Adipocyte (in vitro differentiated cells): ENCODE measurements around the gene UGT1A5.

Experiments used
- DNase-seq: peaks from one replicate; pipeline ENCODE4 v3.0.0-alpha.2; 2015; ENCODE audit warnings: low read depth
- H3K27me3 ChIP-seq: replicated peaks from 2 replicates; pipeline ENCODE4 v1.7.0; 2013; ENCODE audit warnings: mild to moderate bottlenecking, low read length, moderate library complexity; ENCODE audit not compliant: control insufficient read depth, insufficient read depth
- H3K36me3 ChIP-seq: 2 replicates; pipeline ENCODE4 v1.7.0; 2013; ENCODE audit warnings: low read length, mild to moderate bottlenecking, moderate library complexity; ENCODE audit not compliant: control insufficient read depth, insufficient read depth, severe bottlenecking
- H3K4me1 ChIP-seq: 2 replicates; pipeline ENCODE4 v1.7.0; 2013; ENCODE audit warnings: mild to moderate bottlenecking, low read length, moderate library complexity; ENCODE audit not compliant: control insufficient read depth, insufficient read depth
- H3K4me3 ChIP-seq: 2 replicates; pipeline ENCODE4 v1.7.0; 2013; ENCODE audit warnings: mild to moderate bottlenecking, low read length, moderate library complexity
- H3K9ac ChIP-seq: 2 replicates; pipeline ENCODE4 v1.7.0; 2013; ENCODE audit warnings: mild to moderate bottlenecking, low read length, moderate library complexity
- H3K9me3 ChIP-seq: 2 replicates; pipeline ENCODE4 v1.7.0; 2013; ENCODE audit warnings: mild to moderate bottlenecking, low read length, moderate library complexity; ENCODE audit not compliant: control insufficient read depth

UGT1A5 gene

DNA sequence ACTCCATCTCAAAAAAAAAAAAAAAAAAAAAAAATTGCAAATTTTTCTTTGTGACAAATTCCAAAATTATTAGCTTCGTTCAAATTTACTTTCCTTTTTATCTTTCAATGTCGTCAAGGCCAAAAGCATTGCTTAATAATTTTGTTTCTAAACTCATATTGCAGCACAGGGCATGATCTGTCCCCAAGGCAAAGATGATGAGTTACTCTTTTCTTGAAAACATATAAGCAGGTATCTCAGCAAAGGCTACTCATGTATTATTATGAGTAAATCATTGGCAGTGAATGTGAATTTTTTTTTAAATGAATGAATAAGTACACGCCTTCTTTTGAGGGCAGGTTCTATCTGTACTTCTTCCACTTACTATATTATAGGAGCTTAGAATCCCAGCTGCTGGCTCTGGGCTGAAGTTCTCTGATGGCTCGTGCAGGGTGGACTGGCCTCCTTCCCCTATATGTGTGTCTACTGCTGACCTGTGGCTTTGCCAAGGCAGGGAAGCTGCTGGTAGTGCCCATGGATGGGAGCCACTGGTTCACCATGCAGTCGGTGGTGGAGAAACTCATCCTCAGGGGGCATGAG is 31.1 kb upstream of the UGT1A5 start, which contains the start of gene UGT1A7:
Gene UGT1A7 (plus strand): TSS at position 381 of the 579 bp plus-strand sequence. CDS start 37 bp downstream, at position 418.
- Histone ChIP-seq H3K4me1 (no peaks in the 10 kb centered on the region), H3K36me3 (no peaks in the 10 kb centered on the region), H3K27me3 (peaks cover 5% of the 10 kb centered on the region), H3K9ac (no peak within 1 kb of the TSS), H3K9me3 (no peaks in the 10 kb centered on the region), H3K4me3 (no peak within 1 kb of the TSS)
- no peak for DNase-seq

DNA sequence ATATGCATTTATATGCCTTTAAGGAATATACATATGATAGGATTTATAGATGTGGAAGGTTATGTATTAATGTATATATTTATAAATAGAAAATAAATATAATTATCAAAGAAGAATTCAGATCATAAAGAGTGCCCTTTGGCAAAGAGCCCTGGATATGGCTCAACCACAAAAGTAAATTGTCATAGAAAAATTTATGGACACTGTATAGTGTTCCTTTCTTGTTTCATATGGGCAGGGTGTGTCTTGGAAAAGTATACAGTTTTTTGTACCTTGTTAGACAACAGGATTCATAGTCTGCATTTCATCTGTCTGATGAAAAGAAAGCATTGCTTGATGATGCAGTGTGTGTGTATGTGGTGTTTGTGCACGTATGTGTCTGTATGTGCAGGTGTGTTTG is 28.1 kb upstream of the UGT1A5 start:
- H3K4me1 ChIP-seq: no peaks in the 10 kb centered on the region
- H3K27me3 ChIP-seq: no peaks in the 10 kb centered on the region
- H3K9me3 ChIP-seq: no peaks in the 10 kb centered on the region
- no peak overlapping the region for H3K9ac ChIP-seq
- DNase-seq: no peak
- H3K36me3 ChIP-seq: no peaks in the 10 kb centered on the region
- H3K4me3 ChIP-seq: no peak overlapping the region

DNA sequence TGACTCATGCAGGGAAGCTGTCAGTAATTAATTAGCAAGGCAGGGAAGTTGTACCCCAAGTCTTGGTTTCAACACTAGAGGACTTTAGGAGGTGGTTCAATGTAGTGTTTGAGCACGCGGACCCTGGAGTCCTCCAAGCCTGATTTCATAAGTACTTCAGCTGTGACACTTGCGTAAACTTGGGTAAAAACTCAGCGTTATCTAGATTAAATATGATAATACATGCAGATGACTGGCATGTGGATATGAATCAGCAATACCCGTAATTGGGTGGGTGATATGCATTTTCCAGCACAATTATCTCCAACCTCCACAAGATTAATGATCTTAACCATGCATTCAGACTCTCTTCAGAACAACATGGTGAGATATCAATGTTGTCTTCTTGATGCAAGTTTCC is 25.8 kb upstream of the UGT1A5 start:
- H3K9ac ChIP-seq: no peak overlapping the region
- no peaks in the 10 kb centered on the region for H3K36me3 ChIP-seq
- H3K27me3 ChIP-seq: peaks cover 6% of the 10 kb centered on the region
- no peaks in the 10 kb centered on the region for H3K9me3 ChIP-seq
- peaks cover 6% of the 10 kb centered on the region for H3K4me1 ChIP-seq
- no peak overlapping the region for H3K4me3 ChIP-seq
- DNase-seq: no peak

DNA sequence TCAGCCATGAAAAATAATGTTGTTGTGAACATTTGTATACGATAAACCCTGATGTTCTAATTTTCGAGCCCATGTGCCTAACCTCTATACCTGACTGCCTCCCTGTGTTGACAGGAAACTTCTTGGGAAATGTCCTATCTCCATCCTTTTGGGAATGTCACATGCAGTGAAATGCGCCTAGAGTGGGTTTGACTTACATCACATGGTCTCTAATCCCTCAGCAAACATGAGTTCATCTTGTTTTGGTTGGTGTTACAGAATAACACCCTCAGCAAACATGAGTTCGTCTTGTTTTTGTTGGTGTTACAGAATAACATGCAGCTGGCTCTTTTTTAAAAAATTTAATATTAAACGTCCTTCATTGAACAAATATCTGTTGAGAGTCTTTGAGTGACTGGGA is 24.4 kb upstream of the UGT1A5 start:
- Histone ChIP-seq H3K9me3 (no peaks in the 10 kb centered on the region), H3K4me3 (no peak overlapping the region), H3K9ac (no peak overlapping the region), H3K27me3 (peaks cover 19% of the 10 kb centered on the region), H3K36me3 (no peaks in the 10 kb centered on the region), H3K4me1 (peaks cover 6% of the 10 kb centered on the region)
- no peak for DNase-seq

DNA sequence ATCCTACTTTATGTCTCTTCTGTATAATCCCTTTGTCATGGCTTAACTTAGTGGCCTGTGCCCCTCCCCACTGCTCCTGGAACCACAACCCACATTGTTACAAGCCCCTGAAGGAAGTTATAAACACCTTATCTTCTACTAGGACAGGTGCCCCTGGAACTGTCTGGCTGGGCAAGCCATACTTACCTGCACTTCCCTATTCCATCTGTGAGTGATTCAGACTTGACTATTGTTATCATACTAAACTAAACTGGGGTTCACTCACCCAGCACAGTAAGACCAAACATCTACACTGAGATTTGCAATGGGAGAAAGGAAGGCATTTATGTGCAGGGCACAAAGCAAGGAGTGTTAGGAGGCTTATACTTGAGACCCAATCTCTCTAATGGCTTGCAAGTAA is 23.7 kb upstream of the UGT1A5 start:
- Histone ChIP-seq H3K36me3 (no peaks in the 10 kb centered on the region), H3K27me3 (peaks cover 19% of the 10 kb centered on the region), H3K4me1 (peaks cover 6% of the 10 kb centered on the region), H3K9ac (no peak overlapping the region), H3K9me3 (no peaks in the 10 kb centered on the region), H3K4me3 (no peak overlapping the region)
- DNase-seq: no peak

DNA sequence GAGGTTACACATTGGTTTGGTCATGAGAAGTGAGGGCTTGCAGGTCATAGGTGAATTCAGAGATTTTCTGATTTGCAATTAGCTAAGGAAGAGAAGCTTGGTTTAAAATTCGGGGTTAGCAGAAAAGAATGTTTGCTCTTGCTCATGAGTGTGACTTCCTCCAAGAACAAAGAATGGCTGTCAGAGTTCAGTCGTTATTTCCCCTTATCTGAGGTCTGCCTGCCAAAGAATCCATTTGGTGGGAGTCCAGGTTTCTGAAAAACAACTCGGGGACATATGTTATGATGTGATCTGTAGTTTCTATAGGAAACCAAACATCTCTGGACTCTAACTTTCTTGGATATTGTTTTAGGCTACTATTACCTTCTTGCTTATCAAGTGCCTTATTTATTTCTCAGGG is 23.2 kb upstream of the UGT1A5 start:
- no peak for DNase-seq
- no peaks in the 10 kb centered on the region for H3K9me3 ChIP-seq
- no peak overlapping the region for H3K4me3 ChIP-seq
- peaks cover 6% of the 10 kb centered on the region for H3K4me1 ChIP-seq
- no peaks in the 10 kb centered on the region for H3K36me3 ChIP-seq
- H3K9ac ChIP-seq: no peak overlapping the region
- peaks cover 19% of the 10 kb centered on the region for H3K27me3 ChIP-seq

DNA sequence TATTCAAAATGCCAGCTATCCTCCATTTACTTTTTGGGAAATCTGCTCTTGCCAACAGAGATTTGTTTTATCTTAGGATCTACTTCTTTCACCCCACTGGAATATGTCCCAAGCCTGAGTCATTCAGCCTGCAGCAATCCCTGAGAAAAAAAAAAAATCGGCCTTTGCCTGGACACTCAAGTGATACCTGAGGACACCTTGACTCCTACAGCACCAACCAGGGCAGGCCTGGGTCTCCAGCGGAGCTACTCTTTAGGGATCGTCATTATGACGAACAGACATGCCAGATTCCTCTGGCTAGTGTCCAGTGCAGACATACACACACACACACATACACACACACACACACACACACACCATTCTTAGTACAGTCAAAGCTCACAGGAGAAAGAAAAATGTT is 22.3 kb upstream of the UGT1A5 start:
- peaks cover 19% of the 10 kb centered on the region for H3K27me3 ChIP-seq
- peak; percentile 40 for DNase-seq
- H3K36me3 ChIP-seq: no peaks in the 10 kb centered on the region
- H3K4me1 ChIP-seq: peaks cover 6% of the 10 kb centered on the region
- no peak overlapping the region for H3K4me3 ChIP-seq
- no peak overlapping the region for H3K9ac ChIP-seq
- H3K9me3 ChIP-seq: no peaks in the 10 kb centered on the region

DNA sequence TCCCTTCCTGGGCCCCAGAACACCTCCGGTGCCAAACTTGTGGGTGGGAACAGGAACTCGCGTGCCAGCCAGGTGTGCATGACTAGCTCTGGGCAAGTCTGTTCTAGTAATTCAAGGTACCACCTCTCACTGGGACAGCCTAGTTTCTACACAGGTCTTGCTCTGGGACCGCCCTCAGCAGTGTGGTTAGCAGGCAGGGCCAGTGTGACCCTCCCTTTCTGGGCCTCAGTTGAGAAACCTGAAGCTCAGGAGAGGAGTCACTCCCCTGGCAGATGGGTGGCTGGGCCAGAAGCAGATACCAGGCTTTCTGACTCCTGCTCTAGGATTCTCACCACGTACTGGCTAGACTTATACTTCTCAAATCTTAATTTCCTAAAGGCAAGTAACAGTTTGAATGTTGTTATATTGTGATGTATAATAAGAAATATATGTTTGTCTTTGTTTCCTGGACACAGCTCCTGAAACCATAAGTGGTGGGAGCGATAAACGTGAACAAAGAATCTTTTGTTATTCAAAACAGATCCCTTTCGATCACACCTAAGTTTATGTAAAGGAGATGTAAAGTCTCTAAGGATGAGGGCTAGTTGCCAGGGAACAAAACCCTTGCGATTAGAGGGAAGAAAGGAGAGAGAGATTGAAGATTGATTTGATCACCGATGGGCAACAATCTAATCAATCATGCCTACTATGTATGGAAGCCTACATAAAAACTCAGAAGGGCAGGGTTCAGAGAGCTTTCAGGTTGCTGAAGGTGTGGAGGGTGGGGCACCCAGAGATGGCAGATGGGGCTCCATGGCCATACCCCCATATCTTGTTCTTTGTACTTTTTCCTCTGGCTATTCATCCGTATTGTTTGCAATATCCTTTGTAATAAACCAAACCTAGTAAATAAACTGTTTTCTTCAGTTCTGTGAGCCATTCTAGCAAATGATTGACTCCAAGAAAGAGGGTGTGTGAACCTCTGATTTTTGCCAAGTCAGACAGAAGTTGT is 21.0 kb upstream of the UGT1A5 start:
- no peaks in the 10 kb centered on the region for H3K36me3 ChIP-seq

DNA sequence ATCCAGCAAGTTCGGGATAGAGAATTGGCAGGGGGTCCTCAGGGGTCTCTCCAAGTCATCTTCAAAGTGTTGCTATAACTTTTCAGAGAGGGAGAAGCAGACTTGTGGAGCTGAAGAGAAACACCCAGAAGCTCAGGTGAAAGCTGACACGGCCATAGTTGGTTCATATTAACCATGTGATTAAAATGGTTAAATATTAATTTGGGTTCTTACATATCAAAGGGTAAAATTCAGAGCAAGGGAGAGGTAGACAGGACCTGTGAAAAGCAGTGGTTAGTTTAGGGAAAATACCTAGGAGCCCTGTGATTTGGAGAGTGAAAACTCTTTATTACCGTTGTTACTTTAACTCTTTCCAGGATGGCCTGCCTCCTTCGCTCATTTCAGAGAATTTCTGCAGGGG is 20.1 kb upstream of the UGT1A5 start, which contains the start of gene UGT1A6:
Gene UGT1A6 (plus strand): TSS at position 243 of the 400 bp plus-strand sequence. CDS start 115 bp downstream, at position 358.
- Histone ChIP-seq H3K4me3 (no peak within 1 kb of the TSS), H3K27me3 (peaks cover 19% of the 10 kb centered on the region), H3K36me3 (no peaks in the 10 kb centered on the region), H3K9me3 (no peaks in the 10 kb centered on the region), H3K9ac (no peak within 1 kb of the TSS), H3K4me1 (peaks cover 14% of the 10 kb centered on the region)
- DNase-seq: no peak

More for the DNA sequence above, 21.0 kb upstream of the UGT1A5 start:
- Histone ChIP-seq H3K4me3 (no peak overlapping the region), H3K9me3 (no peaks in the 10 kb centered on the region), H3K27me3 (peaks cover 19% of the 10 kb centered on the region), H3K9ac (no peak overlapping the region), H3K4me1 (peaks cover 9% of the 10 kb centered on the region)
- DNase-seq: no peak

DNA sequence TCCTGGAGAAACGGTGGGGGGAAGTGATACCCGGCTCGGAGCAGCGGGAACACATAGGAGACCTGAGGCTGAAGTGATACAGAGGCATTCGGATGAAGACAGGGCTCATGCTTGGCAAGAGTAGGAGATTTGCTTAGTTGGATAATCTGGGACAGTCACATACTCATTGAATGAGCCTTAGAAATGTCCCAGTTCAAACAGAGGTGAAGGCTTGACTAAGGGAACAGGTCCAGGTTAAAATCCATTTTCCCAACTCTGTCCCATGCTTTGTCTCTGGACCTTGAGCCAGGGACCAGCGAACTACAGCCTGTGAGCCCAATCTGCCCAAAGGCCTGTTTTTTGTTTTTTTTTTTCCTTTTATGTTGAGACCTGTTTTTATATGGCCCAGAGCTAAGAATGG is 18.7 kb upstream of the UGT1A5 start:
- H3K4me3 ChIP-seq: no peak overlapping the region
- no peak overlapping the region for H3K9ac ChIP-seq
- no peaks in the 10 kb centered on the region for H3K36me3 ChIP-seq
- H3K27me3 ChIP-seq: peaks cover 19% of the 10 kb centered on the region
- peaks cover 21% of the 10 kb centered on the region for H3K4me1 ChIP-seq
- DNase-seq: no peak
- H3K9me3 ChIP-seq: no peaks in the 10 kb centered on the region

DNA sequence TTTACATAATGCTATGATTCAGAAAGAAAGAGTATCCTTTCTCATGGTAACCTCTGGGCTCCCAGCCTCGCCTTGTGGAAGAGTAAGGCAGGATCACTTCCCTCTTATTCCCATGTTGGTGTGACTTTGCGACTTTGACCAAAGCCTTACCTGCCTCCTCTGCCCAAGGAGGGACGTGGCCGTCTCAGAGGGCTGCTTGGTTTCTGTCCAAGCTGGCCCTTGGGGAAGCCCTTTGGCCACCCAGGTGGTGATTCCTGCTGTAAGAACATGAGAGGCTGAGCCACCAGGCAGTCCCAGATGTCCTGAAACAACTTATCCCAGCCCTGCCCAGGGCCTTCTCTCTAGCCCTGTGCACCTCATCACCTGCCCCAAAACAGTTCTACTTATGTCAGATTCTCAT is 14.0 kb upstream of the UGT1A5 start:
- no peak for DNase-seq
- no peaks in the 10 kb centered on the region for H3K36me3 ChIP-seq
- no peaks in the 10 kb centered on the region for H3K27me3 ChIP-seq
- H3K4me1 ChIP-seq: peaks cover 25% of the 10 kb centered on the region
- H3K9me3 ChIP-seq: no peaks in the 10 kb centered on the region
- H3K4me3 ChIP-seq: no peak overlapping the region
- no peak overlapping the region for H3K9ac ChIP-seq
